DND-41 (cell line): ENCODE measurements around the gene POLR2C.
A peak's percentile ranks its signal among the peaks of the same experiment; 100 is the strongest.

Experiments used
- ATAC-seq: fragments of 200-7000 bp; cut with Tn5 transposase; 3 replicates; pipeline ENCODE4 v1.9.1; 2021; ENCODE audit warnings: low read depth; ENCODE audit not compliant: insufficient read depth
- DNase-seq: peaks from one replicate; pipeline ENCODE4 v3.0.0-alpha.2; 2020
- H2AFZ ChIP-seq: 2 replicates; pipeline ENCODE4 v1.6.0; 2012; ENCODE audit warnings: low read depth, low read length
- H3K27ac ChIP-seq: 2 replicates; pipeline ENCODE4 v1.5.1; 2012; ENCODE audit warnings: low read length, inconsistent platforms
- H3K27me3 ChIP-seq: fragments of 200-600 bp; sonication (generic); 2 replicates; pipeline ENCODE4 v1.6.0; 2012; ENCODE audit warnings: low read length, mild to moderate bottlenecking, inconsistent platforms; ENCODE audit not compliant: insufficient read depth, poor library complexity
- H3K36me3 ChIP-seq: 2 replicates; pipeline ENCODE4 v1.5.1; 2012; ENCODE audit warnings: low read length, inconsistent platforms; ENCODE audit not compliant: insufficient read depth
- H3K4me1 ChIP-seq: 2 replicates; pipeline ENCODE4 v1.5.1; 2012; ENCODE audit warnings: mild to moderate bottlenecking, low read length; ENCODE audit not compliant: insufficient read depth
- H3K4me2 ChIP-seq: 2 replicates; pipeline ENCODE4 v1.6.0; 2012; ENCODE audit warnings: mild to moderate bottlenecking, moderate library complexity, low read length, inconsistent platforms; ENCODE audit not compliant: insufficient read depth
- H3K4me3 ChIP-seq, 2 experiments: fragments of 200-600 bp in 1 of 2; shearing (Covaris generic) in 1 of 2; 2 replicates each; pipeline ENCODE4 v1.5.1; 2012 to 2016; ENCODE audit warnings: inconsistent platforms in 2 of 2, low read length in 2 of 2, mild to moderate bottlenecking in 2 of 2, low read depth in 1 of 2, moderate library complexity in 1 of 2
- H3K79me2 ChIP-seq: 2 replicates; pipeline ENCODE4 v1.6.0; 2012; ENCODE audit warnings: low read length, inconsistent platforms; ENCODE audit not compliant: insufficient read depth
- H3K9ac ChIP-seq: 2 replicates; pipeline ENCODE4 v1.6.0; 2012; ENCODE audit warnings: low read depth, mild to moderate bottlenecking, inconsistent platforms, low read length, moderate library complexity
- H3K9me3 ChIP-seq: 2 replicates; pipeline ENCODE4 v1.5.1; 2012; ENCODE audit warnings: low read length, moderate library complexity, mild to moderate bottlenecking, inconsistent platforms; ENCODE audit not compliant: insufficient read depth, severe bottlenecking
- H4K20me1 ChIP-seq: 2 replicates; pipeline ENCODE4 v1.6.0; 2012; ENCODE audit warnings: low read length; ENCODE audit not compliant: insufficient read depth
- CTCF ChIP-seq: IDR thresholded peaks from 2 replicates; pipeline ENCODE4 v1.5.1; 2012; ENCODE audit warnings: borderline replicate concordance, low read length, moderate library complexity, mild to moderate bottlenecking; ENCODE audit not compliant: poor library complexity, severe bottlenecking; ENCODE audit errors: extremely low read depth
- EZH2 ChIP-seq: IDR thresholded peaks from 3 replicates; pipeline ENCODE4 v1.6.1; 2012; ENCODE audit warnings: borderline replicate concordance, low read depth, mild to moderate bottlenecking, moderate library complexity, low read length, inconsistent platforms; ENCODE audit not compliant: severe bottlenecking

POLR2C gene

GRCh38 chr16:57473906-57474305 is 11.4 kb downstream of the POLR2C start:
- peaks cover 43% of the 10 kb centered on the region for H3K36me3 ChIP-seq
- H4K20me1 ChIP-seq = peaks cover 6% of the 10 kb centered on the region
- ATAC-seq (no peak), DNase-seq (no peak)
- H3K9me3 ChIP-seq = no peaks in the 10 kb centered on the region
- no peak overlapping the region for H2AFZ ChIP-seq
- H3K9ac ChIP-seq = no peak overlapping the region
- H3K4me1 ChIP-seq = no peaks in the 10 kb centered on the region
- H3K4me2 ChIP-seq = no peak overlapping the region
- H3K27me3 ChIP-seq = no peaks in the 10 kb centered on the region
- no peak overlapping the region for H3K4me3 ChIP-seq
- TF ChIP-seq CTCF (no peak), EZH2 (no peak)
- no peak overlapping the region for H3K27ac ChIP-seq
- no peaks in the 10 kb centered on the region for H3K79me2 ChIP-seq

- peaks cover 32% of the 10 kb centered on the region for H3K36me3 ChIP-seq
These were observed 12.5 kb downstream of the POLR2C start for GRCh38 chr16:57474671-57475661.

GRCh38 chr16:57475711-57476339 is 13.3 kb downstream of the POLR2C start:
- no peaks in the 10 kb centered on the region for H3K27me3 ChIP-seq
- peak; percentile 88 for ATAC-seq
- no peaks in the 10 kb centered on the region for H3K79me2 ChIP-seq
- H3K27ac ChIP-seq = no peak overlapping the region
- DNase-seq = peak; percentile 71
- peaks cover 24% of the 10 kb centered on the region for H3K36me3 ChIP-seq
- no peaks in the 10 kb centered on the region for H3K9me3 ChIP-seq
- peak overlapping the region; percentile 35 for H3K4me2 ChIP-seq
- no peak overlapping the region for H2AFZ ChIP-seq
- H3K9ac ChIP-seq = no peak overlapping the region
- peak; percentile 65 for TF ChIP-seq CTCF
- no peak for TF ChIP-seq EZH2
- H4K20me1 ChIP-seq = peaks cover 3% of the 10 kb centered on the region
- no peak overlapping the region for H3K4me3 ChIP-seq
- H3K4me1 ChIP-seq = no peaks in the 10 kb centered on the region

More at GRCh38 chr16:57474671-57475661, 12.5 kb downstream of the POLR2C start:
- Histone ChIP-seq H2AFZ (no peak overlapping the region), H3K4me1 (no peaks in the 10 kb centered on the region), H3K4me2 (no peak overlapping the region), H3K27me3 (no peaks in the 10 kb centered on the region), H3K27ac (no peak overlapping the region), H4K20me1 (peaks cover 3% of the 10 kb centered on the region), H3K9me3 (no peaks in the 10 kb centered on the region), H3K9ac (no peak overlapping the region), H3K79me2 (no peaks in the 10 kb centered on the region), H3K4me3 (no peak overlapping the region)
- TF ChIP-seq CTCF (no peak), EZH2 (no peak)
- ATAC-seq (peak; percentile 8; the same call in 2 of the 3 replicates), DNase-seq (no peak)
